HFFc6 (cell line): ENCODE data around the gene PPARG. TPM values are rescaled to one million over a fixed set of nuclear protein-coding genes. Genes with fewer than 3 reads are reported as not detected.

ENCODE experiments used
- DNase-seq: peaks from one replicate; pipeline ENCODE4 v3.0.0-alpha.2; 2018
- H3K27ac Mint-ChIP-seq: 2 replicates; pipeline ENCODE4 v1.8.0; 2020; ENCODE audit warnings: mild to moderate bottlenecking, mixed read lengths
- H3K27me3 Mint-ChIP-seq: 2 replicates; pipeline ENCODE4 v1.8.0; 2021; ENCODE audit warnings: mild to moderate bottlenecking, moderate library complexity, mixed read lengths; ENCODE audit not compliant: insufficient read depth
- H3K36me3 Mint-ChIP-seq: 2 replicates; pipeline ENCODE4 v1.8.0; 2021; ENCODE audit warnings: low read depth, mixed read lengths
- H3K4me1 Mint-ChIP-seq: 2 replicates; pipeline ENCODE4 v1.8.0; 2020; ENCODE audit warnings: low read depth, mixed read lengths
- H3K4me3 Mint-ChIP-seq: 2 replicates; pipeline ENCODE4 v1.8.0; 2020; ENCODE audit warnings: mild to moderate bottlenecking, moderate library complexity, mixed read lengths
- H3K9me3 Mint-ChIP-seq: 2 replicates; pipeline ENCODE4 v1.8.0; 2020; ENCODE audit warnings: mild to moderate bottlenecking, mixed read lengths
- total RNA-seq, 6 experiments: library from RNA; stranded (reverse); fragmentation: NEBNext Ultra II Directional; extraction: Animal tissue kit (Norgen Biotek cat#: 25700); gene quantifications; 2 replicates in 1 of 6; 3 replicates in 5 of 6; pipeline ENCODE4 v1.2.3, GENCODE V29; 2021
- TF ChIP-seq, protein P1 (sequence below): fragments of 200-600 bp; sonication (generic); IDR thresholded peaks from 2 replicates; pipeline ENCODE4 v1.5.0; 2021; ENCODE audit warnings: antibody characterized with exemption, mild to moderate bottlenecking

PPARG gene
- total RNA-seq, 6 experiments from 2014 or later, result 3.7 to 4.8 (median 4.0) TPM

DNA sequence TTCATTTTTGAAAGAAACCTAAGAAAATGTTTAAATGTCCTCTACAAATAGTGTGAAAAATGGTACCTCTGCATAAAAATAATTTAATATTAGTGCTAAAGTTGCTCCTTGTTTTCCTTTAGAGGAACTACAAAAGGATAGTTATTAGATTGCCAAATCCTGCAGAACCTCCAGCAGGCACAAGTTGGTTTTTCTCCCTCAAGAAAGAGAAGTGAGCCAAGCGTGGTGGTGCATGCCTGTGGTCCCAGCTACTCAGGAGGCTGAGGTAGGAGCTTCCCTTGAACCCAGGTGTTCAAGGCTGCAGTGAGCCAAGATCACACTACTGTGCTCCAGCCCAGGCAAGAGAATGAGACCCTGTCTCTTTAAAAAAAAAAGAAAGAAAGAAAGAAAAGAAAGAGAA, 110.4 kb downstream of the PPARG start:
- Mint-ChIP-seq H3K4me1 (peaks cover 36% of the 10 kb centered on the region), H3K27ac (no peak overlapping the region), H3K4me3 (no peak overlapping the region), H3K36me3 (no peaks in the 10 kb centered on the region), H3K9me3 (no peaks in the 10 kb centered on the region), H3K27me3 (peaks cover 2% of the 10 kb centered on the region; the same call in 1 of the 2 replicates)
- no peak for DNase-seq
- TF ChIP-seq, protein P1, sequence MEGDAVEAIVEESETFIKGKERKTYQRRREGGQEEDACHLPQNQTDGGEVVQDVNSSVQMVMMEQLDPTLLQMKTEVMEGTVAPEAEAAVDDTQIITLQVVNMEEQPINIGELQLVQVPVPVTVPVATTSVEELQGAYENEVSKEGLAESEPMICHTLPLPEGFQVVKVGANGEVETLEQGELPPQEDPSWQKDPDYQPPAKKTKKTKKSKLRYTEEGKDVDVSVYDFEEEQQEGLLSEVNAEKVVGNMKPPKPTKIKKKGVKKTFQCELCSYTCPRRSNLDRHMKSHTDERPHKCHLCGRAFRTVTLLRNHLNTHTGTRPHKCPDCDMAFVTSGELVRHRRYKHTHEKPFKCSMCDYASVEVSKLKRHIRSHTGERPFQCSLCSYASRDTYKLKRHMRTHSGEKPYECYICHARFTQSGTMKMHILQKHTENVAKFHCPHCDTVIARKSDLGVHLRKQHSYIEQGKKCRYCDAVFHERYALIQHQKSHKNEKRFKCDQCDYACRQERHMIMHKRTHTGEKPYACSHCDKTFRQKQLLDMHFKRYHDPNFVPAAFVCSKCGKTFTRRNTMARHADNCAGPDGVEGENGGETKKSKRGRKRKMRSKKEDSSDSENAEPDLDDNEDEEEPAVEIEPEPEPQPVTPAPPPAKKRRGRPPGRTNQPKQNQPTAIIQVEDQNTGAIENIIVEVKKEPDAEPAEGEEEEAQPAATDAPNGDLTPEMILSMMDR, result no peak

DNA sequence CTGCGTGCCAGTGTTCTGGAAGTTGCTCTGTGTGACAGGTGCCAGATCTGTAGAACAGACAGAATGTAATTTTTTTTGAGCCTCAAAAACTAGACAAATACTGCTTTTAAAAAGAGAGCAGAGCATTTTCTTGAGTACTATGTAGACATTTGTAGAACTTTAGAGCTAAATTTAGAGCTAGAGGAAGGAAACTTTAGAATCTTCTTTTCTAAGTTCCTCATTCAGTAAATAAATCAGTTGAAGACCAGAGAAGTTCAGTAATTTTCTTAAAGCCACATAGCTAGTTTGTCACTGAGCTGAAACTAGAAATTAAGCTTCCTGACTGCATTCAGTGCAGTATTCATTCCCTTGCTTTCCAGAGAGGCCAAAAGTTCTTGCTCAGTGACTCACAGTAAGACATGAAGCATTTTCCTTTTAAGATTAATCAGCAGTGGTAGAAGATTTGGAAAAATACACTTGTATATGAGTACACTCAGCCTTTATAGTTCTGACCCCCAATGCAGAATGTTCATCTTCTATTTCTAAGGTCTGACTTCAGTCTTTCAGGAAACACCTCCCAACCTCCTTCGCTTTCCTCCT, 111.8 kb downstream of the PPARG start:
- DNase-seq, result peak; percentile 80
- peaks cover 9% of the 10 kb centered on the region; the same call in 1 of the 2 replicates for H3K36me3 Mint-ChIP-seq
- H3K4me1 Mint-ChIP-seq, result peaks cover 34% of the 10 kb centered on the region
- peak overlapping the region; percentile 49 for H3K4me3 Mint-ChIP-seq
- H3K9me3 Mint-ChIP-seq, result peaks cover 9% of the 10 kb centered on the region; the same call in 1 of the 2 replicates
- H3K27me3 Mint-ChIP-seq, result peaks cover 2% of the 10 kb centered on the region; the same call in 1 of the 2 replicates
- TF ChIP-seq, protein P1, result no peak
- H3K27ac Mint-ChIP-seq, result peak overlapping the region; percentile 75

DNA sequence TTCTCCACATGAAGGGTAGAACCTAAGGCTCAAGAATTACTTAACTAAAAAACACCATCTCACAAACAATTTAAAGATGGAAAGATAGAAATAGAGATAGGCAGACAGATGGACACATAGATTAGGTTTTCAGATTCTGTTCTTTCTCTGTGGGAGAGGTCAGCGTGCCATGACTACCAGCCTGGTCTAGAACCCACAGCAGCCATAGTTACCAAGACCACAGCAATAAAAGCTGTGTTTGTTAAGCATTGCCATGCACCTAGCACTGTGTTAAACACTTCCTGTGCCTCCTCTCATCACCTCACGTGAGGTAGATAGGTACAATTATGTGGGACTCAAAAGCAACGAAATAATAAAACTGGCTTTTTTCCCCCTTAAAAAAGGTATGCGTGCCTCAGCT, 112.3 kb downstream of the PPARG start:
- Mint-ChIP-seq H3K27me3 (peaks cover 2% of the 10 kb centered on the region; the same call in 1 of the 2 replicates), H3K36me3 (peaks cover 9% of the 10 kb centered on the region; the same call in 1 of the 2 replicates), H3K9me3 (peaks cover 9% of the 10 kb centered on the region; the same call in 1 of the 2 replicates), H3K4me1 (peaks cover 37% of the 10 kb centered on the region), H3K27ac (peak overlapping the region; percentile 75), H3K4me3 (peak overlapping the region; percentile 49)
- TF ChIP-seq, protein P1, result no peak
- no peak for DNase-seq

DNA sequence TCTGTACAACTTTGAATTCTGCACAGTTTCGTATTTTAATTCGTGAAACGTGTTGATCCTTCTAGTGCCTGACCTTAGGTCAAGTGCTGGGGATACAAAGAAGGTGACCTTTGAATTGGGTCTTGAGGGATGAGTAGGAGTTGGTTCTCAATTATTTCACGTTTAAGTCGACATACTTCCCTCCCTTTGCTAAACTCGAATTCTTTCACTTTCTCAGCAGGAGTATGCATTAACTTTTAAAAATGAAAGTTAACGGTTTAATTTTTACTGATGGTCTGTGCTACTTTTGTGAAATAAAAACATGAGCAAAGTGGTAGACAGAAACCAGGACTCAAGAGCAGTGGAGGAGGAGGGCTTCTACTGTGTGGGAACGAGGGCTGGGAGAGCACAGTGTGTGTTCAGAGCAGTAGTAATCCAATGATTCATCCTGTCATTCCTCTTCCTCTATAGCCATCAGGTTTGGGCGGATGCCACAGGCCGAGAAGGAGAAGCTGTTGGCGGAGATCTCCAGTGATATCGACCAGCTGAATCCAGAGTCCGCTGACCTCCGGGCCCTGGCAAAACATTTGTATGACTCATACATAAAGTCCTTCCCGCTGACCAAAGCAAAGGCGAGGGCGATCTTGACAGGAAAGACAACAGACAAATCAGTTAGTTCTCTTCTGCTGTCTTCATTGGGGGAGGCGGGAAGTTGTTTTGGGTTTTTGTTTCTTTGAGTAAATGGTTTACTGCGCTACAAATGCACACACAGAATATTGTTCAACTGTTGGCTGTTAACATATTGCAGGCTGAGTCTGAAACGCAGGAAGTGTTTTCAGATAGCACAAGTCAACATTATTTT, 116.8 kb downstream of the PPARG start:
- TF ChIP-seq, protein P1, result no peak
- Mint-ChIP-seq H3K9me3 (peaks cover 9% of the 10 kb centered on the region; the same call in 1 of the 2 replicates), H3K4me3 (peak overlapping the region; percentile 75), H3K36me3 (peaks cover 9% of the 10 kb centered on the region; the same call in 1 of the 2 replicates), H3K27me3 (peaks cover 2% of the 10 kb centered on the region; the same call in 1 of the 2 replicates), H3K27ac (peak overlapping the region; percentile 83), H3K4me1 (peaks cover 38% of the 10 kb centered on the region)
- peak; percentile 96 for DNase-seq

DNA sequence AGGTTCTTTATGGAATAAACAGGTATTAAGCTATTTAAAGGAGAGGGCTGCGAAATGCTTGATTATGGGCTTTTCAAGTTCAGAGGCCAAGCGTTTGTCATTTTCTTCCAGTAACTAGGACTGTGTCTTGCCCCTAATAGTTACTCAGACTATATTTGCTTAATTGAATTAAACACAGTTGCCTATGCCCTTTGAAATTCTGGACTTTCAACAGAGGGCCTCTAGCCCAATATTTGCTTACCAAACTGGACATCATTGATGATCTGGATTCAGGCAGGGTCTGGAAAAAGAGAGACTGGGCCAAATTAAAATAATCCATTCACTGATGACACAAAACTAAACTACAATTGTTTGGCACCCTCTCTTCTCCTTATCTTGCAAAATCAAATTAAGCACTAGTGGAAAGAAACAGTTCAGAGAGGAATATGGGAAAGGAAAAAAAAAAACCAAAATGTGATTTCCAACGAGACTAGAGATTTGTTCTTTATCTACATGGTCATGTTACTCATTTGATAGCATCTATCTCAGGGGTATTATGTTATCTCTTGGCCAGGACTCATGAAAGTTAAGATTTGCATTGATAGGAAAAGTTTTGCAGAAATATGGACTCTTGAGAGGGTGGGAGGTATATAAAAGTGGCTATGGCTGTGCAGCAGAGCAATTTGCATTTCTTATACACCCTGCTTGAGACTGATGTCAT, 120.3 kb downstream of the PPARG start:
- H3K4me1 Mint-ChIP-seq, result peaks cover 24% of the 10 kb centered on the region
- no peak overlapping the region for H3K4me3 Mint-ChIP-seq
- DNase-seq, result no peak
- H3K27ac Mint-ChIP-seq, result no peak overlapping the region
- peaks cover 9% of the 10 kb centered on the region; the same call in 1 of the 2 replicates for H3K36me3 Mint-ChIP-seq
- TF ChIP-seq, protein P1, result no peak
- H3K9me3 Mint-ChIP-seq, result peaks cover 9% of the 10 kb centered on the region; the same call in 1 of the 2 replicates
- peaks cover 2% of the 10 kb centered on the region; the same call in 1 of the 2 replicates for H3K27me3 Mint-ChIP-seq
